GM12878 (cell line): ENCODE measurements around the gene SENP1. TPM values are rescaled to one million over a fixed set of nuclear protein-coding genes. Genes with fewer than 3 reads are reported as not detected.

Experiments used
- ATAC-seq: fragments of 200-7000 bp; cut with Tn5 transposase; 3 replicates; pipeline ENCODE4 v1.9.1; 2020; ENCODE audit warnings: mild to moderate bottlenecking, moderate library complexity
- BruUV-seq: library from RNA; stranded (reverse); fragments of 400-500 nt; replicated peaks from 2 replicates; lab custom pipeline; 2021; lab: Mats Ljungman, UMichigan
- CTCF ChIA-PET: fragments of 300-600 bp; sonication (Branson Sonifier 250); formaldehyde crosslinking; extraction: SDS; loops from one replicate; lab custom pipeline; 2021; ENCODE audit warnings: inconsistent platforms; lab: Yijun Ruan, JAX
- POLR2A ChIA-PET: fragments of 350-600 bp; formaldehyde crosslinking; extraction: SDS; loops from one replicate; lab custom pipeline; 2021; ENCODE audit warnings: inconsistent platforms; lab: Charles Lee
- RAD21 ChIA-PET: fragments of 300-600 bp; sonication (Branson Sonifier 250); formaldehyde crosslinking; loops from one replicate; lab custom pipeline; 2023; ENCODE audit warnings: antibody characterized with exemption; ENCODE audit not compliant: unreplicated experiment; lab: Charles Lee
- SMC1A ChIA-PET: fragments of 300-600 bp; sonication (Branson Sonifier 250); formaldehyde crosslinking; loops from one replicate; lab custom pipeline; 2023; ENCODE audit not compliant: unreplicated experiment, uncharacterized antibody; lab: Charles Lee
- DNase-seq: peaks from one replicate; pipeline ENCODE4 v3.0.0-alpha.2; 2011; ENCODE audit warnings: low read depth, low spot score
- FAIRE-seq: peaks from 3 replicates; lab custom pipeline; 2011; peaks lifted over from hg19 to GRCh38; lab: Jason Lieb, UNC
- H2AFZ ChIP-seq: 2 replicates; pipeline ENCODE4 v1.6.0; 2011; ENCODE audit warnings: low read depth, low read length, control low read depth; ENCODE audit not compliant: control insufficient read depth
- H3K27ac ChIP-seq: 2 replicates; pipeline ENCODE4 v1.5.1; 2011; ENCODE audit warnings: control low read depth; ENCODE audit not compliant: control insufficient read depth, insufficient read depth
- H3K27me3 ChIP-seq, 2 experiments: replicated peaks in 1 of 2; 2 replicates each; pipeline versions ENCODE4 v1.6.0 to v1.6.1; 2011; ENCODE audit warnings: low read length in 1 of 2; ENCODE audit not compliant: control insufficient read depth in 2 of 2, insufficient read depth in 2 of 2
- H3K36me3 ChIP-seq, 2 experiments: 2 replicates each; pipeline ENCODE4 v1.5.1; 2011; ENCODE audit warnings: low read length in 1 of 2; ENCODE audit not compliant: control insufficient read depth in 2 of 2, insufficient read depth in 2 of 2
- H3K4me1 ChIP-seq: 2 replicates; pipeline ENCODE4 v1.6.1; 2011; ENCODE audit warnings: mild to moderate bottlenecking, low read length, moderate library complexity, mixed read lengths; ENCODE audit not compliant: control insufficient read depth, insufficient read depth
- H3K4me2 ChIP-seq: 2 replicates; pipeline ENCODE4 v1.6.0; 2011; ENCODE audit warnings: control low read depth; ENCODE audit not compliant: control insufficient read depth, insufficient read depth
- H3K4me3 ChIP-seq: fragments of 200-600 bp; sonication (generic); 2 replicates; pipeline ENCODE4 v1.5.1; 2016
- H3K79me2 ChIP-seq: 2 replicates; pipeline ENCODE4 v1.6.0; 2011; ENCODE audit warnings: low read length; ENCODE audit not compliant: control insufficient read depth, insufficient read depth
- H3K9ac ChIP-seq: 2 replicates; pipeline ENCODE4 v1.8.0; 2011; ENCODE audit warnings: low read length, control low read depth, mixed read lengths; ENCODE audit not compliant: control insufficient read depth, insufficient read depth
- H3K9me3 ChIP-seq: replicated peaks from 3 replicates; pipeline ENCODE4 v1.5.1; 2011; ENCODE audit warnings: mild to moderate bottlenecking, low read length; ENCODE audit not compliant: control insufficient read depth, insufficient read depth
- H4K20me1 ChIP-seq: 2 replicates; pipeline ENCODE4 v1.6.0; 2011; ENCODE audit not compliant: control insufficient read depth, insufficient read depth
- MAX ChIP-seq: IDR thresholded peaks from 2 replicates; pipeline ENCODE4 v1.6.1; 2012; ENCODE audit warnings: low read depth, low read length, improper control_type of control experiment
- NKRF ChIP-seq: fragments of 450-650 bp; conservative IDR thresholded peaks from 2 replicates; pipeline ENCODE4 v1.6.1; 2017; ENCODE audit warnings: mild to moderate bottlenecking, moderate library complexity
- NR2F1 ChIP-seq: fragments of 450-650 bp; conservative IDR thresholded peaks from 2 replicates; pipeline ENCODE4 v1.6.1; 2017; ENCODE audit warnings: mild to moderate bottlenecking
- PML ChIP-seq: IDR thresholded peaks from 2 replicates; pipeline ENCODE4 v1.6.1; 2012; ENCODE audit warnings: low read length, inconsistent platforms
- STAT1 ChIP-seq: fragments of 450-650 bp; conservative IDR thresholded peaks from 2 replicates; pipeline ENCODE4 v1.6.1; 2014; ENCODE audit warnings: antibody characterized with exemption, mild to moderate bottlenecking
- YY1 ChIP-seq: IDR thresholded peaks from 2 replicates; pipeline ENCODE4 v1.6.1; 2011; ENCODE audit warnings: low read depth, mild to moderate bottlenecking, low read length
- ZBTB40 ChIP-seq: fragments of 450-650 bp; IDR thresholded peaks from 2 replicates; pipeline ENCODE4 v1.6.1; 2016; ENCODE audit warnings: mild to moderate bottlenecking, moderate library complexity, borderline replicate concordance
- ZNF274 ChIP-seq: IDR thresholded peaks from one replicate; pipeline ENCODE4 v1.8.0; 2011; ENCODE audit not compliant: insufficient read length, insufficient read depth
- WGBS: methylation state at CpG from one replicate; pipeline ENCODE4 v1.1.6; 2016; ENCODE audit warnings: low lambda C conversion rate; ENCODE audit not compliant: insufficient replicate concordance, insufficient coverage; ENCODE audit errors: missing lambda C conversion rate; 5-methylcytosine and 5-hydroxymethylcytosine counted together
- in situ Hi-C: fragments of 300-500 bp; cut with MboI; formaldehyde crosslinking; loops from 9 replicates; pipeline ENCODE4 v1.14.3; 2018; ENCODE audit warnings: mixed read lengths
- intact Hi-C: fragments of 100-400 bp; cut with micrococcal nuclease; formaldehyde crosslinking; loops from one replicate; pipeline ENCODE4 v1.14.2; 2022; ENCODE audit not compliant: unreplicated experiment
- polyA plus RNA-seq, 11 experiments: library from polyadenylated mRNA; depleted of rRNA in 4 of 11; unstranded in 6 of 11; stranded (reverse) in 5 of 11; fragments of >200 nt; fragmentation: Nextera tagmentation in 4 of 11; fragmentation: Illumina TruSeq in 1 of 11; extraction: Ambion mirVana in 4 of 11; extraction: Trizol in 1 of 11; gene quantifications; 1 replicate in 1 of 11; 2 replicates in 10 of 11; pipeline versions ENCODE4 v1.2.1 to v1.2.3, GENCODE V29; 2011 to 2016; ENCODE audit warnings: inconsistent platforms in 2 of 11, missing spikeins in 2 of 11, low read depth in 1 of 11
- total RNA-seq, 4 experiments: library from RNA; depleted of rRNA in 3 of 4; stranded (reverse); fragments of >200 nt in 3 of 4; fragmentation: Illumina TruSeq in 1 of 4; extraction: Trizol in 1 of 4; gene quantifications; 2 replicates each; pipeline versions ENCODE4 v1.2.1 to v1.2.3, GENCODE V29; 2013 to 2021

Gene SENP1
- total and polyA plus RNA-seq, 10 of the 15 experiments (the other 5 are each of a cell fraction or from before 2014, with no cell fraction given), result 8.1 to 52.4 (median 26.1) TPM

GRCh38 chr12:48131517-48131916 is 25.6 kb upstream of the SENP1 start (continued):
- TF ChIP-seq ZBTB40 (no peak), YY1 (no peak), PML (no peak), STAT1 (no peak), NR2F1 (no peak), NKRF (no peak)

GRCh38 chr12:48129376-48129775 is 23.5 kb upstream of the SENP1 start:
- ATAC-seq (no peak), DNase-seq (no peak), FAIRE-seq (no peak)
- H3K36me3 ChIP-seq, result peaks cover 13 to 48% of the 10 kb centered on the region in 2 experiments
- no peaks in the 10 kb centered on the region for H3K9me3 ChIP-seq
- intact Hi-C loops (no loop called here), in situ Hi-C loops (no loop called here)
- H4K20me1 ChIP-seq, result no peaks in the 10 kb centered on the region
- H3K4me2 ChIP-seq, result no peak overlapping the region
- RAD21 ChIA-PET, result interaction anchor here (1.5 kb wide), 1 partner anchor 10 kb away, joined by 4 read pairs; the partner anchor contains the start of gene PFKM
- WGBS, result 93% methylated on average over 1 of the region's 1 CpG
- H3K4me3 ChIP-seq, result no peak overlapping the region
- POLR2A ChIA-PET, result interaction anchor here (1.0 kb wide), 1 partner anchor 23 kb away, joined by 3 read pairs; no protein-coding TSS in a partner anchor
- SMC1A ChIA-PET, result no interaction called here
- H3K4me1 ChIP-seq, result no peaks in the 10 kb centered on the region
- H3K79me2 ChIP-seq, result no peaks in the 10 kb centered on the region; the same call in 1 of the 2 replicates
- no peaks in the 10 kb centered on the region for H3K27me3 ChIP-seq
- TF ChIP-seq ZNF274 (no peak), MAX (no peak)
- no peak overlapping the region for H3K27ac ChIP-seq
- CTCF ChIA-PET, result no interaction called here
- no peak overlapping the region for H3K9ac ChIP-seq
- BruUV-seq, result no TSS peak
- H2AFZ ChIP-seq, result no peak overlapping the region
